IPS-18c (cell line): Measurements from ENCODE around the gene TIMM23.

Source experiments
- H3K4me3 ChIP-seq: 2 replicates; pipeline ENCODE4 v1.7.0; 2013; ENCODE audit warnings: low read depth, mild to moderate bottlenecking, low read length, moderate library complexity; ENCODE audit not compliant: insufficient read depth
- H3K9me3 ChIP-seq: one replicate; pipeline ENCODE4 v1.6.1; 2013; ENCODE audit warnings: mild to moderate bottlenecking, low read length, moderate library complexity; ENCODE audit not compliant: control insufficient read depth, insufficient read depth

The TIMM23 gene

GRCh38 chr10:46016190-46016589 lies 43.9 kb downstream of the TIMM23 start:
- Histone ChIP-seq H3K9me3 (no peaks in the 10 kb centered on the region), H3K4me3 (no peak overlapping the region)

- Histone ChIP-seq H3K9me3 (no peaks in the 10 kb centered on the region), H3K4me3 (no peak overlapping the region)
Measured at GRCh38 chr10:46016811-46017210, 44.5 kb downstream of the TIMM23 start.

- no peaks in the 10 kb centered on the region for H3K9me3 ChIP-seq
- H3K4me3 ChIP-seq, result no peak overlapping the region
Measured at GRCh38 chr10:46017733-46018132, 45.4 kb downstream of the TIMM23 start.

GRCh38 chr10:46018453-46019176 lies 46.3 kb downstream of the TIMM23 start:
- H3K9me3 ChIP-seq, result no peaks in the 10 kb centered on the region
- no peak overlapping the region for H3K4me3 ChIP-seq

- Histone ChIP-seq H3K9me3 (no peaks in the 10 kb centered on the region), H3K4me3 (no peak overlapping the region)
Measured at GRCh38 chr10:46019177-46019528, 46.9 kb downstream of the TIMM23 start.

- Histone ChIP-seq H3K4me3 (no peak overlapping the region), H3K9me3 (no peaks in the 10 kb centered on the region)
Measured at GRCh38 chr10:46019569-46020343, 47.5 kb downstream of the TIMM23 start.

GRCh38 chr10:46020344-46020657 lies 48.0 kb downstream of the TIMM23 start:
- no peak overlapping the region for H3K4me3 ChIP-seq

GRCh38 chr10:46022978-46023702 lies 50.9 kb downstream of the TIMM23 start:
- peak overlapping the region; percentile 52 for H3K4me3 ChIP-seq
- no peaks in the 10 kb centered on the region for H3K9me3 ChIP-seq

More at GRCh38 chr10:46020344-46020657, 48.0 kb downstream of the TIMM23 start:
- no peaks in the 10 kb centered on the region for H3K9me3 ChIP-seq

- Histone ChIP-seq H3K4me3 (no peak overlapping the region), H3K9me3 (no peaks in the 10 kb centered on the region)
Measured at GRCh38 chr10:46024948-46025347, 52.7 kb downstream of the TIMM23 start.

GRCh38 chr10:46025406-46025805 lies 53.1 kb downstream of the TIMM23 start:
- H3K9me3 ChIP-seq, result no peaks in the 10 kb centered on the region
- no peak overlapping the region for H3K4me3 ChIP-seq

- no peak overlapping the region for H3K4me3 ChIP-seq
- H3K9me3 ChIP-seq, result no peaks in the 10 kb centered on the region
Measured at GRCh38 chr10:46026106-46026505, 53.8 kb downstream of the TIMM23 start.

- H3K4me3 ChIP-seq, result no peak overlapping the region
- no peaks in the 10 kb centered on the region for H3K9me3 ChIP-seq
Measured at GRCh38 chr10:46028584-46029460, 56.5 kb downstream of the TIMM23 start.

- H3K9me3 ChIP-seq, result no peaks in the 10 kb centered on the region
Measured at GRCh38 chr10:46029461-46030030, 57.3 kb downstream of the TIMM23 start.

GRCh38 chr10:46030091-46030937 lies 58.0 kb downstream of the TIMM23 start, which contains the start of gene NCOA4:
TSS of gene NCOA4 (minus strand) at chr10:46030623. CDS start at chr10:46016680, 13,943 bp downstream.
- Histone ChIP-seq H3K9me3 (no peaks in the 10 kb centered on the region), H3K4me3 (peak within 1 kb of the TSS; percentile 72)

More at GRCh38 chr10:46029461-46030030, 57.3 kb downstream of the TIMM23 start:
- H3K4me3 ChIP-seq, result peak overlapping the region; percentile 72

- H3K9me3 ChIP-seq, result no peaks in the 10 kb centered on the region
Measured at GRCh38 chr10:46031648-46032532, 59.6 kb downstream of the TIMM23 start.

More at GRCh38 chr10:46031648-46032532, 59.6 kb downstream of the TIMM23 start:
- H3K4me3 ChIP-seq, result no peak overlapping the region
